HG02970 (cell line): ENCODE data around the gene AFAP1L1.

ENCODE experiments used
- ATAC-seq: cut with Tn5 transposase; IDR thresholded peaks from one replicate; pipeline ENCODE4 v1.9.1; 2021; ENCODE audit warnings: mild to moderate bottlenecking, moderate library complexity, moderate number of reproducible peaks; ENCODE audit not compliant: unreplicated experiment, low FRiP score

Gene AFAP1L1

GRCh38 chr5:149271716-149272563 lies at the start of gene AFAP1L1:
TSS of gene AFAP1L1 (plus strand) at chr5:149271859. CDS start at chr5:149271969, 110 bp downstream.
- ATAC-seq: no peak

- no peak for ATAC-seq
Measured at GRCh38 chr5:149223081-149223848, 48.4 kb upstream of the AFAP1L1 start.

GRCh38 chr5:149224282-149224681 lies 47.4 kb upstream of the AFAP1L1 start:
- no peak for ATAC-seq

GRCh38 chr5:149227168-149227826 lies 44.4 kb upstream of the AFAP1L1 start:
- no peak for ATAC-seq

- no peak for ATAC-seq
Measured at GRCh38 chr5:149228618-149229297, 42.9 kb upstream of the AFAP1L1 start.

- no peak for ATAC-seq
Measured at GRCh38 chr5:149229298-149229937, 42.2 kb upstream of the AFAP1L1 start.

GRCh38 chr5:149235841-149236240 lies 35.8 kb upstream of the AFAP1L1 start:
- no peak for ATAC-seq

GRCh38 chr5:149237662-149238061 lies 34.0 kb upstream of the AFAP1L1 start:
- no peak for ATAC-seq

- no peak for ATAC-seq
Measured at GRCh38 chr5:149238540-149238939, 33.1 kb upstream of the AFAP1L1 start.

GRCh38 chr5:149239917-149240316 lies 31.7 kb upstream of the AFAP1L1 start:
- no peak for ATAC-seq

GRCh38 chr5:149240354-149240998 lies 31.2 kb upstream of the AFAP1L1 start:
- no peak for ATAC-seq

GRCh38 chr5:149242339-149242738 lies 29.3 kb upstream of the AFAP1L1 start:
- no peak for ATAC-seq

GRCh38 chr5:149246906-149247305 lies 24.8 kb upstream of the AFAP1L1 start:
- no peak for ATAC-seq

- ATAC-seq: no peak
Measured at GRCh38 chr5:149247726-149248125, 23.9 kb upstream of the AFAP1L1 start.

GRCh38 chr5:149251546-149251945 lies 20.1 kb upstream of the AFAP1L1 start:
- no peak for ATAC-seq

GRCh38 chr5:149254506-149254905 lies 17.2 kb upstream of the AFAP1L1 start:
- ATAC-seq: no peak

GRCh38 chr5:149256451-149256850 lies 15.2 kb upstream of the AFAP1L1 start:
- no peak for ATAC-seq

GRCh38 chr5:149257131-149257530 lies 14.5 kb upstream of the AFAP1L1 start:
- no peak for ATAC-seq

- no peak for ATAC-seq
Measured at GRCh38 chr5:149257889-149258705, 13.6 kb upstream of the AFAP1L1 start.
